Fibroblast of mammary gland (primary cell): Measurements from ENCODE around the gene BNIPL.

ENCODE experiments used
- DNase-seq: peaks from one replicate; pipeline ENCODE4 v3.0.0-alpha.2; 2010; ENCODE audit warnings: low read depth
- H3K4me3 ChIP-seq: 2 replicates; pipeline ENCODE4 v1.5.1; 2011; ENCODE audit warnings: low read depth, mild to moderate bottlenecking, low read length, moderate library complexity; ENCODE audit not compliant: control insufficient read depth
- CTCF ChIP-seq: conservative IDR thresholded peaks from 2 replicates; pipeline ENCODE4 v1.5.1; 2011; ENCODE audit warnings: low read depth, low read length, inconsistent platforms; ENCODE audit not compliant: control insufficient read depth, insufficient read depth

BNIPL gene

GRCh38 chr1:151009674-151010345 lies 26.6 kb upstream of the BNIPL start:
- no peak for DNase-seq
- no peak overlapping the region for H3K4me3 ChIP-seq
- no peak for TF ChIP-seq CTCF

- no peak for TF ChIP-seq CTCF
- DNase-seq = no peak
- H3K4me3 ChIP-seq = no peak overlapping the region
Measured at GRCh38 chr1:151010346-151010726, 26.1 kb upstream of the BNIPL start.

- no peak for TF ChIP-seq CTCF
- peak; percentile 19 for DNase-seq
- H3K4me3 ChIP-seq = no peak overlapping the region
Measured at GRCh38 chr1:151011154-151011850, 25.1 kb upstream of the BNIPL start.

- no peak overlapping the region for H3K4me3 ChIP-seq
Measured at GRCh38 chr1:151012684-151013471, 23.5 kb upstream of the BNIPL start.

GRCh38 chr1:151013518-151013917 lies 22.9 kb upstream of the BNIPL start:
- H3K4me3 ChIP-seq = no peak overlapping the region
- no peak for TF ChIP-seq CTCF
- DNase-seq = no peak

More at GRCh38 chr1:151012684-151013471, 23.5 kb upstream of the BNIPL start:
- peak; percentile 30 for DNase-seq
- no peak for TF ChIP-seq CTCF

- peak; percentile 82 for TF ChIP-seq CTCF
Measured at GRCh38 chr1:151024540-151025146, 11.7 kb upstream of the BNIPL start.

More at GRCh38 chr1:151024540-151025146, 11.7 kb upstream of the BNIPL start:
- no peak overlapping the region for H3K4me3 ChIP-seq
- DNase-seq = peak; percentile 72
